HG02884 (cell line): ENCODE results near the gene PPP3CA.
"Not testable (repeated sequence)": the region's sequence is repeated elsewhere in the genome, so short reads cannot be mapped to it uniquely, and the experiment has no call there.

ENCODE experiments used
- ATAC-seq: cut with Tn5 transposase; IDR thresholded peaks from one replicate; pipeline ENCODE4 v1.9.1; 2021; ENCODE audit warnings: mild to moderate bottlenecking, moderate library complexity; ENCODE audit not compliant: unreplicated experiment

Gene PPP3CA

GRCh38 chr4:101258883-101259282, 88.4 kb downstream of the PPP3CA start:
- no peak for ATAC-seq

DNA sequence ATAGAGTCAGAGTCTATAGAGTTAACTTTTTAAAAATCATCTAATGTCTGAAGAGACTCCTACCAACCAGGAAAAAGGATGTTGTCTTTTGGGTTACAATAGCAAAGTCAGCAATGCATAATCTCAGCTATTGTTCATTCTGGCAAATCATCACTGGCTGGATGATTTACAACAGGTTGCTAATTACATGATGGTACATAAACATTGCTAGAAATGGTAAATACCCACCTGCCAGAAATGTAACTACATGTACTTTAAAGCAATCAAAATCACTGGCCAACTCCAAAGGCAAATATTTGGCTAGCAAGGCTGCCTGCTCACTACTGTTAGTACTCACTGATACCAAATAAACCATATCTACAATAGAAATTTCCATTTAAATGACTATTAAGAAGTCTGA, 91.1 kb downstream of the PPP3CA start:
- ATAC-seq, result no peak

DNA sequence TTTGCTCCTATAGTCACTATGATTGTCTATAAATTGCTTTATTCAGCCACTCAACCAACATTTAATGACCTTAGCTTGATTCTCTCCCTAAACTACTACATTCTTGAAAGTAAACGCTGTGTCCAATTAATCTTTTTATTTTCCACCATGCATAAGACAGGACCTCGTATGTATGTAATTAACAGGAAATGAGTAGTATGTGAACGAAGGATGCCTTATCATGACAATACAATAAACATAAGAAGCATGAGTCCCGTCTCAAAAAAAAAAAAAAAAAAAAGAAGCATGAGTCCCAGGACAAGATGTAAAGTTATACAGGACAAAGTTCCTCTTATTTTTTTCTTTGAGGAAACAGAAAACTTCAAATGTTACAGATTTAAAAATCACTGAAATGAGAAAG, 92.5 kb downstream of the PPP3CA start:
- no peak for ATAC-seq

DNA sequence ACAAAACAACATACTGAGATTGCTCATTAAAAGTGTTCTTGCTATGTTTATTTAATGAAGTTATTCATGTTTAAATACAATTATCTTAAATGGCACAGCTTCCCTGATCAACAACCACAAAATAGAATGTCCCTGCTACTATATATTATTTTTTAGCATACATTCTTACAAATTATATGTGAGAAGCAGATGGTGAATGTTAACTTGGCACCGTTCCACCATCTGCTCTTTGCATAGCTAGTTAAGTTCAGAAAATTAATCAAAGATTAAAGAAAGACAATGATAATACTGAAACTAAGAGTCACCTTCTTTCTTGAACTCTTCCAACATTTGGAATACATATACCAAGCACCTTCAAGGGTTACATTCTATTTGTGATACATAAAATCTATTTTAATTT, 94.2 kb downstream of the PPP3CA start:
- ATAC-seq, result no peak

- ATAC-seq, result no peak
Measured at GRCh38 chr4:101252721-101253120, 94.6 kb downstream of the PPP3CA start.

DNA sequence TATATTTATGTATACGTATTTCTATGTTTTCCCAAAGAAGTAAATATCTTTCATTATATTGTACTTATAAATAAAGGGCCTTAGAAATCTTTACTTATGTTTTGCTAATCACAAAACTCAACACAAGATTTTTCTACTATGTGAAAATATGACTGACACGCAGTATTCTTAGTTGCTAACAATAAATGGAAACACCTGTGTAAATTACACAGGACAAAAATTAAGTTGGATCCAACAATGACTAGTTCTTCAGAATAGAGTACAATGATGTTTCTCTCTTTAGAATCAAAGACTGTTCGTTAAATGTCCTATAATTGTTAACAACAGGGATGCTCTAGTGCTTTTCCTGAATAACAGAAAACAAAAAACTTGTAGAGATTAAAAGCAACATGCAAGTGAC, 96.1 kb downstream of the PPP3CA start:
- no peak for ATAC-seq

GRCh38 chr4:101244349-101244748, 103.0 kb downstream of the PPP3CA start:
- no peak for ATAC-seq

DNA sequence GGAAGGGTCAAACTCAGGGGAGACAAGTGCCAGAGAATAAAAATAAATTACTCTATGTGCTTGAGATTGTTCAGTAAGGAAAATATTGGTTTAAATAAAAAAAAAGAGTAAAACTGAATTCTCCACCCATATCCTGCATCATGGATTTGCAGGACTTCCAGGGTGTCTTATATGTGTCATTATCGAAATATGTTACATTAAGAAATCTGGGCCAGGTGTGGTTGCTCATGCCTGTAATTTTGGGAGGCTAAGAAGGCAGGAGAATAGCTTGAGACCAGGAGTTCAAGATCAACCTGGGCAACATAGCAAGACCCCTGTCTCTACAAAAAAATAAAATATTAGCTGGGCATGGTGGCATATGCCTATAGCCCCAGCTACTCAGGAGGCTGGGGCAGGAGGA, 104.9 kb downstream of the PPP3CA start:
- ATAC-seq, result no peak

GRCh38 chr4:101240099-101240498, 107.2 kb downstream of the PPP3CA start:
- ATAC-seq, result no peak

DNA sequence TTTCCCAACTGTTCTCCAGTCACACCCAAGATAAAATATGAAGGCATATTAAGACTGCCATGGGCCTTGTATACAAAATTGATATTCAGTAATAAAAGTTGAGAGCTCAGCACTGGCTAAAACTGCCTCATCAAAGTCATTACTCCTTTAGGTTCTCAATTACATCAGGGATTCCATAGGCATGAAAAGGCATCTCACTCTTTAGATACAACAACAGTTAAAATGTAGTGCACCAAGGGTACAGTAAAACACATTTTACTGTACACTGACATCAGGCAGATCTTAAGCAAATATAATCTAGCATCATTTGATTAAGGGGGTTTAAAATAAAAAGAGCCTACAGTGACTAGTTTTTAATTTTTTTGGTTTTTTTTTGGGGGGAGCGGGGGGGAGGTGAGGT, 107.7 kb downstream of the PPP3CA start:
- ATAC-seq, result no peak

DNA sequence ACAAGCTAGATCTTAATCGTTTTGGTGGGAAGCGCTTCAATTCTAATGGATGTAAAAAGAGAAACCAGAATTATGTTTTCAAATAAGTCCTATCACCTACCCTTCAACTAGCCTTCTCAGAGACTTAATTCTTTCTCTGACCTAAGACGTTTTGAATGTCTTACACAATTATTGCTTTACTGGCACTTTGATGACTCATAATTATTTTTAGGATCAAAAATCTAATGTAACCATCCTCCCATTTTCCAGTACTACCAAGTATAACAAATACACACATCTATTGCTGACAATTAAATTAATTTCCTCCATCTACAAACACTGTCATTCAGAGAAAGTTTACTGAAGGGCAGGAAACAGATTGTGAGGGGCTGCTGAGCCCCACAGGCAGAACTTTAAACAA, 108.6 kb downstream of the PPP3CA start:
- no peak for ATAC-seq

- ATAC-seq, result no peak
Measured at GRCh38 chr4:101237773-101238172, 109.6 kb downstream of the PPP3CA start.

- ATAC-seq, result no peak
Measured at GRCh38 chr4:101236097-101236496, 111.2 kb downstream of the PPP3CA start.

DNA sequence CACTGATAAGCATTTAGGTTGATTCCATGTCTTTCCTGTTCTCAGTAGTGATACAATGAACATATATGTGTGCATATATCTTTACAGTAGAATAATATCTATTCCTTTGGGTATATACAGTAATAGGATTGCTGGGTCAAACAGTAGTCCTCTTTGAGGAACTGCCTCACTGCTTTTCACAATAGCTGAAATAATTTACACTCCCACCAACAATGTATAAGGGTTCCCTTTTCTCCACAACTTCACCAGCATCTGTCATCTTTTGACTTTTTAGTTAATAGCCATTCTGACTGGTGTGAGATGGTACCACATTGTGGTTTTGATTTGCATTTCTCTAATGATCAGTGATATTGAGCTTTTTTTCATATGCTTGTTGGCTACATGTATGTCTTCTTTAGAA, 113.2 kb downstream of the PPP3CA start:
- not testable (repeated sequence) for ATAC-seq

- ATAC-seq, result peak; percentile 62
Measured at GRCh38 chr4:101232074-101232776, 115.1 kb downstream of the PPP3CA start.

- no peak for ATAC-seq
Measured at GRCh38 chr4:101230801-101231426, 116.4 kb downstream of the PPP3CA start.

DNA sequence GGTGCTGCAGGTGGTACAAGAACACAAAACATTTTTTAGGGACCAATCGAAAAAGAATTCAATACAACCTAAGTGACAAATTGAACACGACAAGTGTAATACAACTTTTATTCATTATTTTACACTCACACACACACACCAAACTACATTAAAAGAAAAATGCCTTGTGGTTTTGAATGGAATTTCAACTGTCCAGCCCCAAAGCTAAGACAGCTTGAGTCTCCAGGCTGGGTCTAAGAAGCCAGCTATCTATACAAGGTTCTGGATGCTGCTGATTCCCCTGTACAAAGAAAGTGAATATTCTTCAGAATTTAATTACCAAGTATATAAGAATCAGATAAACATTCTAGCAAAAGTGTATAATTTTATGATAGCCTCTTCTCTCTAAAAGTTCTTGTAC, 118.2 kb downstream of the PPP3CA start:
- ATAC-seq, result no peak

GRCh38 chr4:101227715-101228114, 119.6 kb downstream of the PPP3CA start:
- no peak for ATAC-seq

DNA sequence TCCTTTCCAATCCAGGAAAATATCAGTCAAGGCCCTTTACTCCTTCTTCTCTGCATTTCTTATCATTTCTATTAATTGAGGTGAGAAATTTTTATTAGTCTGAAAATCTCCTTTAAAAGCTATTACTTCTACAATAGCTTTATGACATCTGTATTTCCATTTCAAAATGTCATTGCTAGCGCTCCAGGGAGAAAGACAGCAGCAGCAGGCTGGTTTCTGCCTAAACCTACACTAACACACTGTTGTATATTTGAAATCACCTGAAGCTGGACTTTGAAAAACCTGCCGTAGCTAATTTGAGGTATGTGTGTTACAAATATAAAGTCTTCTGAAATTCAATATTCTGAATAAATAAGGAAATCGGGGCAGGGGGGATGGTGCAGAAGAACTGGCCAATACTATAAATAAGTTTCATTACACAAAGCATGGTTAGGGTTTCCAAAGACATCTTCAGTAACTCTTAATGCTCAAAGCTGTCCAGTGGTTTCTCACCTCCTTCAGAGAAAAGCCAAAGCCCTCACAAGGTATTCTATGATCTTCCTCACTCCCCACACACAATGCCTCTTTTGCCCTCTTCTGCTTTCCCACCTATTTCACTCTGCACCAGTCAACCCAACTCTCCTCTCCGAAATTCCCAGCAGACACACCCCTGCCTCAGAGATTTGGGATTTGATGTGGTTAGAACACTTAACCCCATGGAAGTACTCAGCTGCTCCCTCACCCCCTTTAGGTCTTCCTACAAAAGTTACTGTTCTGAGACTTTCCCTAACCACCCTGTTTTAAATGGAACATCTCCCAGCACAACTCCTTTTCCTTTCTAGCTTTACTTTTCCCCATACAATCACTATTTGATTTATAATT, 122.7 kb downstream of the PPP3CA start:
- ATAC-seq, result no peak

- no peak for ATAC-seq
Measured at GRCh38 chr4:101222156-101222845, 125.0 kb downstream of the PPP3CA start.

DNA sequence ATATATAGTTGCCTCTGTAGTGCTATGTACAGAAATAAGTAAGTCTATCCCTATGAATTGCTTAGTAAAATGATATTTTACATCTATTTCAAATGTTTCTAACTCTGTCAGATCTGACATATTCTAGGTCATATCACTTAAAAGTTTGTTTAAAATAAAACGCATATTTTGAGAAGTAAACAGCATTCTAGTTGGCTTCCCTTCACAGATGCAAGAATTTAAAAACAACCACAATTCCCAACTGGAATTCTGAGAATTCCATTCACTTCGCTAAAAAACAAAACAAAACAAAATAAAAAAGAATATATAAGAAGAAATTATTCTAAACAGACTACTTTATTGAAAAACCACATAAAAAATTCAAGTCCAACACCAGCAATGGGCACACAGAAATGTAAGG, 126.0 kb downstream of the PPP3CA start:
- no peak for ATAC-seq
